Measurements from ENCODE around the gene SNED1.
A peak's percentile ranks its signal among the peaks of the same experiment; 100 is the strongest.

DNA sequence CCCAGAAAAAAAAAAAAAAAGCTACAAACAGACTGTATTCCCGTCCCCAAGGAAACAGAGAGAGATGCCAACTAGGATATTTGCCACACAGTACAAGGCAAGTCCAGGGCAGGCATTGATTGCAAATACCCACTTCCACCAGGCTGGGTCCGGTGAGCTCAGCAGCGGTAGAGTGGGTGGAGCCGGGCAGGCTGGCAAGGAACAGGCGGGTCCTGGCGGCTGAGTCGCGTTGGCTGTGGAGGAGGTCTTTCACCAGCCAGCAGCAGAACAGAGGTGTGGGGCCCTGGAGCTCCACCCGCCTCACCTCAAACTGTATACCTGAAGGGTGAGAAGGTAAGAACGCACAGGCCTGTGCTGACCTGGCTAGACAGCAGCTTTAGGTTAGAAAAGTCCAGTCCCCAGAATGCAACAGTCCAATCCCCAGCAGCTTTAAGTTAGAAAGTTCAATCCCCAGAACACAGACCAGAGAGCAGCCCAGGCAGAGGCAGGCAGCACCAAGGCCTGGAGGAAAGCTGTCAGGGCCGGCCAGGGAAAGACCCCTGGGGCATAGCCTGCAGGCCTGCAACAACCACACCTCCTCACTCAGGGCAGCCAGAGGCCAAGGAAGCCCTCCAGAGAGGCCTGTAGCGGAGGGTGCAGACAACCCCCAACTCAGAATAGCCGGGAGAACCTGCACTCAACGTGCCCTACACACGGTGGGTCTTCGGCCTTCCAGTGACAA, 125.6 kb downstream of the SNED1 start:
- TF ChIP-seq, protein P1, sequence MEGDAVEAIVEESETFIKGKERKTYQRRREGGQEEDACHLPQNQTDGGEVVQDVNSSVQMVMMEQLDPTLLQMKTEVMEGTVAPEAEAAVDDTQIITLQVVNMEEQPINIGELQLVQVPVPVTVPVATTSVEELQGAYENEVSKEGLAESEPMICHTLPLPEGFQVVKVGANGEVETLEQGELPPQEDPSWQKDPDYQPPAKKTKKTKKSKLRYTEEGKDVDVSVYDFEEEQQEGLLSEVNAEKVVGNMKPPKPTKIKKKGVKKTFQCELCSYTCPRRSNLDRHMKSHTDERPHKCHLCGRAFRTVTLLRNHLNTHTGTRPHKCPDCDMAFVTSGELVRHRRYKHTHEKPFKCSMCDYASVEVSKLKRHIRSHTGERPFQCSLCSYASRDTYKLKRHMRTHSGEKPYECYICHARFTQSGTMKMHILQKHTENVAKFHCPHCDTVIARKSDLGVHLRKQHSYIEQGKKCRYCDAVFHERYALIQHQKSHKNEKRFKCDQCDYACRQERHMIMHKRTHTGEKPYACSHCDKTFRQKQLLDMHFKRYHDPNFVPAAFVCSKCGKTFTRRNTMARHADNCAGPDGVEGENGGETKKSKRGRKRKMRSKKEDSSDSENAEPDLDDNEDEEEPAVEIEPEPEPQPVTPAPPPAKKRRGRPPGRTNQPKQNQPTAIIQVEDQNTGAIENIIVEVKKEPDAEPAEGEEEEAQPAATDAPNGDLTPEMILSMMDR (IDR thresholded peaks at IDR 0.05; ENCODE audit: low read depth, low read length, missing input control), result no peak
- TF ChIP-seq, protein P2, sequence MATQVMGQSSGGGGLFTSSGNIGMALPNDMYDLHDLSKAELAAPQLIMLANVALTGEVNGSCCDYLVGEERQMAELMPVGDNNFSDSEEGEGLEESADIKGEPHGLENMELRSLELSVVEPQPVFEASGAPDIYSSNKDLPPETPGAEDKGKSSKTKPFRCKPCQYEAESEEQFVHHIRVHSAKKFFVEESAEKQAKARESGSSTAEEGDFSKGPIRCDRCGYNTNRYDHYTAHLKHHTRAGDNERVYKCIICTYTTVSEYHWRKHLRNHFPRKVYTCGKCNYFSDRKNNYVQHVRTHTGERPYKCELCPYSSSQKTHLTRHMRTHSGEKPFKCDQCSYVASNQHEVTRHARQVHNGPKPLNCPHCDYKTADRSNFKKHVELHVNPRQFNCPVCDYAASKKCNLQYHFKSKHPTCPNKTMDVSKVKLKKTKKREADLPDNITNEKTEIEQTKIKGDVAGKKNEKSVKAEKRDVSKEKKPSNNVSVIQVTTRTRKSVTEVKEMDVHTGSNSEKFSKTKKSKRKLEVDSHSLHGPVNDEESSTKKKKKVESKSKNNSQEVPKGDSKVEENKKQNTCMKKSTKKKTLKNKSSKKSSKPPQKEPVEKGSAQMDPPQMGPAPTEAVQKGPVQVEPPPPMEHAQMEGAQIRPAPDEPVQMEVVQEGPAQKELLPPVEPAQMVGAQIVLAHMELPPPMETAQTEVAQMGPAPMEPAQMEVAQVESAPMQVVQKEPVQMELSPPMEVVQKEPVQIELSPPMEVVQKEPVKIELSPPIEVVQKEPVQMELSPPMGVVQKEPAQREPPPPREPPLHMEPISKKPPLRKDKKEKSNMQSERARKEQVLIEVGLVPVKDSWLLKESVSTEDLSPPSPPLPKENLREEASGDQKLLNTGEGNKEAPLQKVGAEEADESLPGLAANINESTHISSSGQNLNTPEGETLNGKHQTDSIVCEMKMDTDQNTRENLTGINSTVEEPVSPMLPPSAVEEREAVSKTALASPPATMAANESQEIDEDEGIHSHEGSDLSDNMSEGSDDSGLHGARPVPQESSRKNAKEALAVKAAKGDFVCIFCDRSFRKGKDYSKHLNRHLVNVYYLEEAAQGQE (IDR thresholded peaks at IDR 0.05), result peak; percentile 34
- no peak for TF ChIP-seq HNF4G (IDR thresholded peaks at IDR 0.05)
- TF ChIP-seq, protein P3, sequence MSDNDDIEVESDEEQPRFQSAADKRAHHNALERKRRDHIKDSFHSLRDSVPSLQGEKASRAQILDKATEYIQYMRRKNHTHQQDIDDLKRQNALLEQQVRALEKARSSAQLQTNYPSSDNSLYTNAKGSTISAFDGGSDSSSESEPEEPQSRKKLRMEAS (IDR thresholded peaks at IDR 0.05), result no peak
- TF ChIP-seq RAD21 (IDR thresholded peaks at IDR 0.05), result peak; percentile 32 to 61
- TF ChIP-seq EGR1 (IDR thresholded peaks at IDR 0.05; ENCODE audit: low read depth in 2 of 2), result no peak
- peak in 1 of 2 donors; percentile 31 for TF ChIP-seq JUND (IDR thresholded peaks at IDR 0.05)
- TF ChIP-seq, protein P4, sequence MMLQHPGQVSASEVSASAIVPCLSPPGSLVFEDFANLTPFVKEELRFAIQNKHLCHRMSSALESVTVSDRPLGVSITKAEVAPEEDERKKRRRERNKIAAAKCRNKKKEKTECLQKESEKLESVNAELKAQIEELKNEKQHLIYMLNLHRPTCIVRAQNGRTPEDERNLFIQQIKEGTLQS (IDR thresholded peaks at IDR 0.05), result no peak
- no peak for TF ChIP-seq YY1 (IDR thresholded peaks at IDR 0.05)
- TF ChIP-seq SP1 (IDR thresholded peaks at IDR 0.05), result peak; percentile 70
- TF ChIP-seq TAF1 (conservative IDR thresholded peaks at IDR 0.05), result no peak
